GM23338 (cell line): Measurements from ENCODE around the gene NAA10. TPM values are rescaled to one million over a fixed set of nuclear protein-coding genes. Genes with fewer than 3 reads are reported as not detected.

Source experiments
- ATAC-seq: fragments of 200-7000 bp; cut with Tn5 transposase; 3 replicates; pipeline ENCODE4 v1.9.1; 2020
- DNase-seq: peaks from one replicate; pipeline ENCODE4 v3.0.0-alpha.2; 2015; ENCODE audit warnings: low spot score
- H2AFZ ChIP-seq: fragments of 200-600 bp; sonication (generic); 2 replicates; pipeline ENCODE4 v1.8.0; 2016; ENCODE audit warnings: antibody characterized with exemption, mild to moderate bottlenecking, moderate library complexity
- H3F3A ChIP-seq: fragments of 200-600 bp; sonication (generic); replicated peaks from 2 replicates; pipeline ENCODE4 v1.8.0; 2017; ENCODE audit warnings: antibody characterized with exemption, mixed run types, low read depth
- H3K27ac ChIP-seq: fragments of 200-600 bp; sonication (generic); 2 replicates; pipeline ENCODE4 v1.6.1; 2016; ENCODE audit warnings: low read depth
- H3K27me3 ChIP-seq: fragments of 200-600 bp; sonication (generic); 2 replicates; pipeline ENCODE4 v1.8.0; 2016; ENCODE audit warnings: mild to moderate bottlenecking, mixed run types, moderate library complexity; ENCODE audit not compliant: insufficient read depth
- H3K36me3 ChIP-seq: fragments of 200-600 bp; sonication (generic); 2 replicates; pipeline ENCODE4 v1.8.0; 2016; ENCODE audit warnings: mild to moderate bottlenecking; ENCODE audit not compliant: insufficient read depth
- H3K4me1 ChIP-seq: fragments of 200-600 bp; sonication (generic); 2 replicates; pipeline ENCODE4 v1.8.0; 2016; ENCODE audit warnings: mild to moderate bottlenecking, moderate library complexity; ENCODE audit not compliant: insufficient read depth
- H3K4me2 ChIP-seq: fragments of 200-600 bp; sonication (generic); 2 replicates; pipeline ENCODE4 v1.7.1; 2017; ENCODE audit warnings: mixed run types
- H3K4me3 ChIP-seq: fragments of 200-600 bp; sonication (generic); 2 replicates; pipeline ENCODE4 v1.6.1; 2016; ENCODE audit warnings: mixed run types
- H3K79me2 ChIP-seq: fragments of 200-600 bp; sonication (generic); replicated peaks from 2 replicates; pipeline ENCODE4 v1.8.0; 2017; ENCODE audit warnings: mild to moderate bottlenecking; ENCODE audit not compliant: insufficient read depth
- H3K9me2 ChIP-seq: fragments of 200-600 bp; sonication (generic); 2 replicates; pipeline ENCODE4 v1.8.0; 2017; ENCODE audit not compliant: insufficient read depth
- H4K20me1 ChIP-seq: fragments of 200-600 bp; sonication (generic); replicated peaks from 2 replicates; pipeline ENCODE4 v1.8.0; 2017; ENCODE audit warnings: mild to moderate bottlenecking; ENCODE audit not compliant: insufficient read depth
- H3K27ac Mint-ChIP-seq: 2 replicates; pipeline ENCODE4 v1.8.0; 2020; ENCODE audit warnings: inconsistent platforms, mild to moderate bottlenecking, moderate library complexity, mixed read lengths
- H3K27me3 Mint-ChIP-seq: 3 replicates; pipeline ENCODE4 v1.8.0; 2022; ENCODE audit warnings: low read depth, mild to moderate bottlenecking, moderate library complexity, mixed read lengths, inconsistent platforms; ENCODE audit not compliant: insufficient read depth, poor library complexity
- H3K36me3 Mint-ChIP-seq: 3 replicates; pipeline ENCODE4 v1.8.0; 2021; ENCODE audit warnings: low read depth, mild to moderate bottlenecking, inconsistent platforms, moderate library complexity, mixed read lengths
- H3K4me1 Mint-ChIP-seq: 3 replicates; pipeline ENCODE4 v1.8.0; 2020; ENCODE audit warnings: mild to moderate bottlenecking, inconsistent platforms, mixed read lengths
- H3K4me3 Mint-ChIP-seq: 3 replicates; pipeline ENCODE4 v1.8.0; 2021; ENCODE audit warnings: moderate library complexity, mild to moderate bottlenecking, inconsistent platforms, mixed read lengths
- H3K9me3 Mint-ChIP-seq: 3 replicates; pipeline ENCODE4 v1.8.0; 2020; ENCODE audit warnings: moderate library complexity, mild to moderate bottlenecking, inconsistent platforms, mixed read lengths
- CREB1 ChIP-seq: fragments of 250-450 bp; sonication (Bioruptor Pico); IDR thresholded peaks from 2 replicates; pipeline ENCODE4 v1.5.0; 2020; ENCODE audit warnings: low read depth, mild to moderate bottlenecking, moderate library complexity
- JUNB ChIP-seq: IDR thresholded peaks from one replicate; pipeline ENCODE4 v1.6.1; 2016; ENCODE audit warnings: antibody characterized with exemption; ENCODE audit not compliant: unreplicated experiment
- NANOG ChIP-seq: IDR thresholded peaks from 2 replicates; pipeline ENCODE4 v1.6.1; 2016; ENCODE audit warnings: antibody characterized with exemption, borderline replicate concordance
- ZNF114 ChIP-seq: fragments of 250-450 bp; sonication (Bioruptor Pico); IDR thresholded peaks from 2 replicates; pipeline ENCODE4 v1.5.0; 2020; ENCODE audit warnings: mild to moderate bottlenecking, moderate library complexity
- ZNF331 ChIP-seq: fragments of 250-450 bp; sonication (Bioruptor Pico); IDR thresholded peaks from 2 replicates; pipeline ENCODE4 v1.5.0; 2020; ENCODE audit warnings: low read depth, mild to moderate bottlenecking, moderate library complexity
- polyA plus RNA-seq: library from polyadenylated mRNA; unstranded; fragments of >200 nt; fragmentation: Nextera tagmentation; extraction: Ambion mirVana; gene quantifications from 2 replicates; pipeline ENCODE4 v1.2.1, GENCODE V29; 2016
- total RNA-seq: library from RNA; depleted of rRNA; stranded (reverse); fragments of >200 nt; shearing (Covaris generic); gene quantifications from 2 replicates; pipeline ENCODE4 v1.2.3, GENCODE V29; 2014
- TF ChIP-seq, protein P1 (sequence below): IDR thresholded peaks from 2 replicates; pipeline ENCODE4 v1.6.1; 2016; ENCODE audit warnings: antibody characterized with exemption
- TF ChIP-seq, protein P2 (sequence below): IDR thresholded peaks from one replicate; pipeline ENCODE4 v1.6.1; 2018; ENCODE audit warnings: antibody characterized with exemption; ENCODE audit not compliant: unreplicated experiment
- TF ChIP-seq, protein P3 (sequence below), 2 experiments: fragments of 200-600 bp in 1 of 2; sonication (generic) in 1 of 2; conservative IDR thresholded peaks; 2 replicates each; pipeline versions ENCODE4 v1.5.1 to v1.6.1; 2016 to 2017; ENCODE audit warnings: antibody characterized with exemption in 2 of 2, low read depth in 2 of 2, mild to moderate bottlenecking in 2 of 2, moderate library complexity in 1 of 2

The NAA10 gene
- total and polyA plus RNA-seq, 2 experiments from 2014 or later, result 136 to 145 TPM

DNA sequence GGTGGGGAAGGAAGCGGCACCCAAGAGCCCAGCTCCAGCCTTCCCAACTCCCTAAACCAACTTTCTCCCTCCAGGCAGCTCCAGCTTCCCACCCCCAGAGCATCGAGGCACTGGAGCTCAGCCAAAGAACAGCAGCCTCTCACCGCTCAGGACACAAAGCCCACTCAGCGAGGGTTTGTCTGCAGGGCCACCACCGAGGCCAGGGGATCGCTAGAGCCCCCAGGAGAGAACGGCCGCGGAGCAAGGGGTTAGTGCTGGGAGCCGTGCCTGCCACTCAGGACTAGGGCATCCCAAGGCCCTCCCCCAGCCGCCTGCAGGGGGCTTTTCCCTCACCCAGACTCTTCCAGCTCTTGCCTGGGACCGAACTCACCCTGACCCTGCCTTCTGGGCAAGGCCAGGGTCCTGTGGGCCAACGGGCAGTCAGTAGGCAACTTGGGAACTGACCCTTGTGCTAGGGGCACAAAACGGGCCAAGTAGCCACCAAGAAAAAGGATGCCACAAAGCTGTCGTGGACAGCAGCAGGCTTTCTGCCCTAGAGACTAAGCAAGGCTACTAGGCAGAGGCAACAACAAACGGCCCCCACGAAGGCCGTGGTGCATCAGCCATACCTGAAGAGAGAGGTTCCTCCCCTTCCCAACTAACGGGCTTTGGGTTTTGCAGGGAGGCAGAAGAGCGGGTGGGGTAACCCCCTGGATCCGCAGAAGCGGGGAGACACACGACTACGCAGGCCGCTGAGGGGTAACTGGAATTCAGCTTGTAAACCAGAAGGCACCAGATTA, 34.5 kb upstream of the NAA10 start:
- peak overlapping the region; percentile 100 for H3K4me3 Mint-ChIP-seq
- no peak for DNase-seq
- H3K9me3 Mint-ChIP-seq, result no peaks in the 10 kb centered on the region; the same call in 2 of the 3 replicates
- Histone ChIP-seq H3K9me2 (no peaks in the 10 kb centered on the region), H3K4me2 (peak overlapping the region; percentile 84), H3K79me2 (peaks cover 62% of the 10 kb centered on the region), H3K4me1 (peaks cover 12% of the 10 kb centered on the region), H3K4me3 (peak overlapping the region; percentile 85), H3F3A (0 out of 2 replicates have a peak, but pooled peaks cover 4% of the 10 kb centered on the region), H3K27me3 (no peaks in the 10 kb centered on the region), H3K36me3 (no peaks in the 10 kb centered on the region), H3K27ac (no peak overlapping the region), H4K20me1 (peaks cover 17% of the 10 kb centered on the region), H2AFZ (no peak overlapping the region)
- H3K4me1 Mint-ChIP-seq, result peaks cover 29% of the 10 kb centered on the region
- H3K27me3 Mint-ChIP-seq, result peaks cover 6% of the 10 kb centered on the region
- peak overlapping the region; percentile 86 for H3K27ac Mint-ChIP-seq
- peak; percentile 7 for ATAC-seq
- TF ChIP-seq ZNF114 (CRISPR knock-in tag), result no peak
- TF ChIP-seq, protein P1, sequence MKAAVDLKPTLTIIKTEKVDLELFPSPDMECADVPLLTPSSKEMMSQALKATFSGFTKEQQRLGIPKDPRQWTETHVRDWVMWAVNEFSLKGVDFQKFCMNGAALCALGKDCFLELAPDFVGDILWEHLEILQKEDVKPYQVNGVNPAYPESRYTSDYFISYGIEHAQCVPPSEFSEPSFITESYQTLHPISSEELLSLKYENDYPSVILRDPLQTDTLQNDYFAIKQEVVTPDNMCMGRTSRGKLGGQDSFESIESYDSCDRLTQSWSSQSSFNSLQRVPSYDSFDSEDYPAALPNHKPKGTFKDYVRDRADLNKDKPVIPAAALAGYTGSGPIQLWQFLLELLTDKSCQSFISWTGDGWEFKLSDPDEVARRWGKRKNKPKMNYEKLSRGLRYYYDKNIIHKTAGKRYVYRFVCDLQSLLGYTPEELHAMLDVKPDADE, result no peak
- peaks cover 20% of the 10 kb centered on the region for H3K36me3 Mint-ChIP-seq

DNA sequence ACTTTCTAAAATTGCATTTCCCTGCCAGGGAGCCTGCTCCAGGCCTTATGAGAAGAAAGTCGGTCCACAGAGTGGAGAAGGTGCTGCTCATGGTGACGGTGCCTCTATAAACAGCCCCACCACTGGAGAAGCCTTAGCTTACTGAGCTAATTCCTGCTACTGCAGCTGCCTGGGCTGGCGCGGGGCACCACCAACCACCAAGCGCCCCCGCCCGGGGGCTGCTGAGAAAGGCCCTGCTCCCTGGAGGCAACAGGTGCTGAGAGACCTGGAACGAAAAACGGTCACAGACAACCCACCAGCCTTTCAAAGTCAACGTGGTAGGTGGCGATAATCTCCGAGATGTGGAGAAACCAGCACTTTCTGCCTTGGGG, 33.9 kb upstream of the NAA10 start:
- peaks cover 17% of the 10 kb centered on the region for H4K20me1 ChIP-seq
- no peak overlapping the region for H3K27ac ChIP-seq
- ATAC-seq (no peak), DNase-seq (peak; percentile 22)
- 0 out of 2 replicates have a peak, but pooled peaks cover 4% of the 10 kb centered on the region for H3F3A ChIP-seq
- H3K4me2 ChIP-seq, result peak overlapping the region; percentile 84
- H3K27ac Mint-ChIP-seq, result no peak overlapping the region
- peak overlapping the region; percentile 85 for H3K4me3 ChIP-seq
- H2AFZ ChIP-seq, result no peak overlapping the region
- peaks cover 6% of the 10 kb centered on the region for H3K27me3 Mint-ChIP-seq
- no peaks in the 10 kb centered on the region for H3K9me2 ChIP-seq
- no peaks in the 10 kb centered on the region; the same call in 2 of the 3 replicates for H3K9me3 Mint-ChIP-seq
- H3K4me3 Mint-ChIP-seq, result peak overlapping the region; percentile 100
- H3K79me2 ChIP-seq, result peaks cover 68% of the 10 kb centered on the region
- H3K4me1 Mint-ChIP-seq, result peaks cover 26% of the 10 kb centered on the region
- no peaks in the 10 kb centered on the region for H3K27me3 ChIP-seq
- peaks cover 12% of the 10 kb centered on the region for H3K4me1 ChIP-seq
- peaks cover 23% of the 10 kb centered on the region for H3K36me3 Mint-ChIP-seq
- no peaks in the 10 kb centered on the region for H3K36me3 ChIP-seq
- TF ChIP-seq NANOG (no peak), JUNB (no peak), CREB1 (CRISPR knock-in tag) (no peak), ZNF331 (CRISPR knock-in tag) (no peak)
- TF ChIP-seq, protein P2, sequence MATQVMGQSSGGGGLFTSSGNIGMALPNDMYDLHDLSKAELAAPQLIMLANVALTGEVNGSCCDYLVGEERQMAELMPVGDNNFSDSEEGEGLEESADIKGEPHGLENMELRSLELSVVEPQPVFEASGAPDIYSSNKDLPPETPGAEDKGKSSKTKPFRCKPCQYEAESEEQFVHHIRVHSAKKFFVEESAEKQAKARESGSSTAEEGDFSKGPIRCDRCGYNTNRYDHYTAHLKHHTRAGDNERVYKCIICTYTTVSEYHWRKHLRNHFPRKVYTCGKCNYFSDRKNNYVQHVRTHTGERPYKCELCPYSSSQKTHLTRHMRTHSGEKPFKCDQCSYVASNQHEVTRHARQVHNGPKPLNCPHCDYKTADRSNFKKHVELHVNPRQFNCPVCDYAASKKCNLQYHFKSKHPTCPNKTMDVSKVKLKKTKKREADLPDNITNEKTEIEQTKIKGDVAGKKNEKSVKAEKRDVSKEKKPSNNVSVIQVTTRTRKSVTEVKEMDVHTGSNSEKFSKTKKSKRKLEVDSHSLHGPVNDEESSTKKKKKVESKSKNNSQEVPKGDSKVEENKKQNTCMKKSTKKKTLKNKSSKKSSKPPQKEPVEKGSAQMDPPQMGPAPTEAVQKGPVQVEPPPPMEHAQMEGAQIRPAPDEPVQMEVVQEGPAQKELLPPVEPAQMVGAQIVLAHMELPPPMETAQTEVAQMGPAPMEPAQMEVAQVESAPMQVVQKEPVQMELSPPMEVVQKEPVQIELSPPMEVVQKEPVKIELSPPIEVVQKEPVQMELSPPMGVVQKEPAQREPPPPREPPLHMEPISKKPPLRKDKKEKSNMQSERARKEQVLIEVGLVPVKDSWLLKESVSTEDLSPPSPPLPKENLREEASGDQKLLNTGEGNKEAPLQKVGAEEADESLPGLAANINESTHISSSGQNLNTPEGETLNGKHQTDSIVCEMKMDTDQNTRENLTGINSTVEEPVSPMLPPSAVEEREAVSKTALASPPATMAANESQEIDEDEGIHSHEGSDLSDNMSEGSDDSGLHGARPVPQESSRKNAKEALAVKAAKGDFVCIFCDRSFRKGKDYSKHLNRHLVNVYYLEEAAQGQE, result no peak
- TF ChIP-seq, protein P3, sequence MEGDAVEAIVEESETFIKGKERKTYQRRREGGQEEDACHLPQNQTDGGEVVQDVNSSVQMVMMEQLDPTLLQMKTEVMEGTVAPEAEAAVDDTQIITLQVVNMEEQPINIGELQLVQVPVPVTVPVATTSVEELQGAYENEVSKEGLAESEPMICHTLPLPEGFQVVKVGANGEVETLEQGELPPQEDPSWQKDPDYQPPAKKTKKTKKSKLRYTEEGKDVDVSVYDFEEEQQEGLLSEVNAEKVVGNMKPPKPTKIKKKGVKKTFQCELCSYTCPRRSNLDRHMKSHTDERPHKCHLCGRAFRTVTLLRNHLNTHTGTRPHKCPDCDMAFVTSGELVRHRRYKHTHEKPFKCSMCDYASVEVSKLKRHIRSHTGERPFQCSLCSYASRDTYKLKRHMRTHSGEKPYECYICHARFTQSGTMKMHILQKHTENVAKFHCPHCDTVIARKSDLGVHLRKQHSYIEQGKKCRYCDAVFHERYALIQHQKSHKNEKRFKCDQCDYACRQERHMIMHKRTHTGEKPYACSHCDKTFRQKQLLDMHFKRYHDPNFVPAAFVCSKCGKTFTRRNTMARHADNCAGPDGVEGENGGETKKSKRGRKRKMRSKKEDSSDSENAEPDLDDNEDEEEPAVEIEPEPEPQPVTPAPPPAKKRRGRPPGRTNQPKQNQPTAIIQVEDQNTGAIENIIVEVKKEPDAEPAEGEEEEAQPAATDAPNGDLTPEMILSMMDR (conservative IDR thresholded peaks at IDR 0.05; ENCODE audit: low read depth in 2 of 2), result no peak
